Measurements from ENCODE around the gene CUBN. TPM values are rescaled to one million over a fixed set of nuclear protein-coding genes. Genes with fewer than 3 reads are reported as not detected.

The CUBN gene
- total and polyA plus RNA-seq, 10 of the 15 experiments (the other 5 are each of a cell fraction or from before 2014, with no cell fraction given): under 0.01 to 0.14 (median 0.02) TPM; not detected in 6

GRCh38 chr10:16848562-16849154 lies 281.0 kb downstream of the CUBN start:
- Histone ChIP-seq H3K9ac (ENCODE audit: control insufficient read depth, insufficient read depth, low read length) (no peak overlapping the region), H2AFZ (ENCODE audit: control insufficient read depth, low read depth, low read length) (no peak overlapping the region), H3K4me1 (ENCODE audit: control insufficient read depth, insufficient read depth, low read length) (no peaks in the 10 kb centered on the region), H3K27me3 (replicated peaks in 1 of 2; ENCODE audit: control insufficient read depth in 2 of 2, insufficient read depth in 2 of 2, low read length in 1 of 2) (no peaks in the 10 kb centered on the region; a peak in 1 of 4 replicates), H3K79me2 (ENCODE audit: control insufficient read depth, insufficient read depth, low read length) (no peaks in the 10 kb centered on the region), H3K4me2 (ENCODE audit: control insufficient read depth, insufficient read depth) (no peak overlapping the region), H4K20me1 (ENCODE audit: control insufficient read depth, insufficient read depth) (no peaks in the 10 kb centered on the region), H3K9me3 (replicated peaks; ENCODE audit: control insufficient read depth, insufficient read depth, low read length) (no peaks in the 10 kb centered on the region), H3K4me3 (no peak overlapping the region), H3K36me3 (ENCODE audit: control insufficient read depth in 2 of 2, insufficient read depth in 2 of 2, low read length in 1 of 2) (no peaks in the 10 kb centered on the region), H3K27ac (ENCODE audit: control insufficient read depth, insufficient read depth) (no peak overlapping the region)
- POLR2A ChIA-PET: no interaction called here
- RAD21 ChIA-PET (ENCODE audit: unreplicated experiment): interaction anchor here (0.6 to 1.0 kb wide), 2 partner anchors 408 to 457 kb away, joined by 3 read pairs; no protein-coding TSS in a partner anchor
- no peak for TF ChIP-seq NR2F1 (conservative IDR thresholded peaks at IDR 0.05)
- TF ChIP-seq NFIC (IDR thresholded peaks at IDR 0.05; ENCODE audit: low read depth, low read length): no peak
- no peak for TF ChIP-seq RELB (IDR thresholded peaks at IDR 0.05; ENCODE audit: low read depth)
- no peak for TF ChIP-seq YBX1 (IDR thresholded peaks at IDR 0.05)
- no peak for TF ChIP-seq JUNB (IDR thresholded peaks at IDR 0.05)
- TF ChIP-seq TCF3 (IDR thresholded peaks at IDR 0.05; ENCODE audit: borderline replicate concordance, insufficient read depth, low read depth, low read length): no peak
- no peak for TF ChIP-seq SIN3A (IDR thresholded peaks at IDR 0.05; ENCODE audit: low read depth, low read length)
- TF ChIP-seq ZNF24 (IDR thresholded peaks at IDR 0.05): no peak
- no peak for TF ChIP-seq HSF1 (IDR thresholded peaks at IDR 0.05; ENCODE audit: low read depth, low read length)
- no peak for TF ChIP-seq IRF3 (IDR thresholded peaks at IDR 0.05)
- TF ChIP-seq BACH1 (IDR thresholded peaks at IDR 0.05; ENCODE audit: borderline replicate concordance): no peak
- TF ChIP-seq STAT3 (IDR thresholded peaks at IDR 0.05; ENCODE audit: low read depth, low read length): no peak
- no peak for TF ChIP-seq ZNF592 (IDR thresholded peaks at IDR 0.05)
- no peak for TF ChIP-seq ETV6 (conservative IDR thresholded peaks at IDR 0.05 in 1 of 2, IDR thresholded peaks at IDR 0.05 in 1 of 2; ENCODE audit: borderline replicate concordance in 1 of 2, low read depth in 1 of 2)
- ATAC-seq: no peak
- intact Hi-C loops (cut with micrococcal nuclease; ENCODE audit: unreplicated experiment): loop anchor here (5.0 kb wide), 1 partner anchor 894 kb away; no protein-coding TSS in a partner anchor
- FAIRE-seq: no peak
- CTCF ChIA-PET: interaction anchor here (0.6 kb wide), 1 partner anchor 408 kb away, joined by 3 read pairs; no protein-coding TSS in a partner anchor
- 46% methylated on average over 9 of the region's 10 CpGs for WGBS (ENCODE audit: insufficient coverage, insufficient replicate concordance, low lambda C conversion rate, missing lambda C conversion rate)
- no TSS peak for BruUV-seq (replicated peaks)
- SMC1A ChIA-PET (ENCODE audit: uncharacterized antibody, unreplicated experiment): interaction anchor here (1.5 kb wide), 1 partner anchor 10 kb away, joined by 3 read pairs; no protein-coding TSS in a partner anchor
- in situ Hi-C loops (cut with MboI): loop anchor here (5.0 to 25.0 kb wide), 2 partner anchors 409 to 889 kb away; no protein-coding TSS in a partner anchor
- DNase-seq (ENCODE audit: low read depth, low spot score): no peak

Measured in GM12878 (cell line).